Neural cell (in vitro differentiated cells): ENCODE measurements around the gene APOOL. TPM values are rescaled to one million over a fixed set of nuclear protein-coding genes. Genes with fewer than 3 reads are reported as not detected.

Experiments used
- H2AFZ ChIP-seq: fragments of 200-600, 300-800 bp; sonication (generic), shearing (Covaris generic); 2 replicates; pipeline ENCODE4 v1.6.0; 2014; ENCODE audit warnings: low read depth, mild to moderate bottlenecking, antibody characterized with exemption, low read length, moderate library complexity
- H3F3A ChIP-seq: fragments of 200-600 bp; shearing (Covaris generic); 2 replicates; pipeline ENCODE4 v1.6.1; 2016; ENCODE audit warnings: mild to moderate bottlenecking, moderate library complexity, mixed read lengths, antibody characterized with exemption, low read length; ENCODE audit not compliant: insufficient read depth, poor library complexity, severe bottlenecking
- H3K27ac ChIP-seq: fragments of 200-600, 300-800 bp; sonication (generic), shearing (Covaris generic); 2 replicates; pipeline ENCODE4 v1.5.1; 2014; ENCODE audit warnings: mild to moderate bottlenecking, low read length, moderate library complexity
- H3K27me3 ChIP-seq: fragments of 300-800, 200-600 bp; sonication (generic), shearing (Covaris generic); 2 replicates; pipeline ENCODE4 v1.6.0; 2014; ENCODE audit warnings: mild to moderate bottlenecking, low read depth, low read length, moderate library complexity; ENCODE audit not compliant: insufficient read depth
- H3K36me3 ChIP-seq: fragments of 300-800, 200-600 bp; sonication (generic), shearing (Covaris generic); 2 replicates; pipeline ENCODE4 v1.5.1; 2014; ENCODE audit warnings: mild to moderate bottlenecking, antibody characterized with exemption, low read length, moderate library complexity; ENCODE audit not compliant: insufficient read depth
- H3K4me2 ChIP-seq: fragments of 300-800, 200-600 bp; sonication (generic), shearing (Covaris generic); 2 replicates; pipeline ENCODE4 v1.6.0; 2014; ENCODE audit warnings: mild to moderate bottlenecking, low read length
- H3K4me3 ChIP-seq: fragments of 300-800, 200-600 bp; sonication (generic), shearing (Covaris generic); 2 replicates; pipeline ENCODE4 v1.5.1; 2014; ENCODE audit warnings: mild to moderate bottlenecking, low read length, moderate library complexity
- H3K79me2 ChIP-seq: fragments of 200-600 bp; shearing (Covaris generic); replicated peaks from 2 replicates; pipeline ENCODE4 v1.6.0; 2014; ENCODE audit warnings: mild to moderate bottlenecking, low read length, moderate library complexity; ENCODE audit not compliant: insufficient read depth
- H3K9ac ChIP-seq: fragments of 300-800, 200-600 bp; sonication (generic), shearing (Covaris generic); 2 replicates; pipeline ENCODE4 v1.6.1; 2016; ENCODE audit warnings: mild to moderate bottlenecking, low read length, mixed read lengths
- H3K9me2 ChIP-seq: fragments of 200-600 bp; shearing (Covaris generic); 2 replicates; pipeline ENCODE4 v1.6.1; 2016; ENCODE audit warnings: mild to moderate bottlenecking, low read length, mixed read lengths; ENCODE audit not compliant: insufficient read depth
- H3K9me3 ChIP-seq: fragments of 200-600, 300-800 bp; sonication (generic), shearing (Covaris generic); 2 replicates; pipeline ENCODE4 v1.6.1; 2016; ENCODE audit warnings: mild to moderate bottlenecking, mixed run types, low read length, moderate library complexity, mixed read lengths
- H4K20me1 ChIP-seq: fragments of 200-600 bp; shearing (Covaris generic); 2 replicates; pipeline ENCODE4 v1.6.1; 2016; ENCODE audit warnings: mild to moderate bottlenecking, mixed run types; ENCODE audit not compliant: insufficient read depth
- EP300 ChIP-seq: fragments of 450-650 bp; conservative IDR thresholded peaks from 2 replicates; pipeline ENCODE4 v1.6.1; 2014; ENCODE audit warnings: antibody characterized with exemption, mild to moderate bottlenecking, moderate library complexity; ENCODE audit not compliant: poor library complexity, severe bottlenecking
- EZH2 ChIP-seq: fragments of 200-600, 300-800 bp; shearing (Covaris generic), sonication (generic); IDR thresholded peaks from 2 replicates; pipeline ENCODE4 v1.6.1; 2014; ENCODE audit warnings: antibody characterized with exemption, low read length, borderline replicate concordance, mild to moderate bottlenecking; ENCODE audit not compliant: insufficient read depth, poor library complexity, severe bottlenecking
- MXI1 ChIP-seq: fragments of 450-650 bp; conservative IDR thresholded peaks from 2 replicates; pipeline ENCODE4 v1.6.1; 2014; ENCODE audit warnings: antibody characterized with exemption, mild to moderate bottlenecking; ENCODE audit not compliant: poor library complexity, severe bottlenecking
- POLR2AphosphoS5 ChIP-seq: IDR thresholded peaks from 2 replicates; pipeline ENCODE4 v1.6.1; 2012
- RAD21 ChIP-seq: fragments of 450-650 bp; conservative IDR thresholded peaks from 2 replicates; pipeline ENCODE4 v1.6.1; 2014; ENCODE audit warnings: antibody characterized with exemption, mild to moderate bottlenecking, moderate library complexity
- SMC3 ChIP-seq: fragments of 450-650 bp; conservative IDR thresholded peaks from 2 replicates; pipeline ENCODE4 v1.6.1; 2014; ENCODE audit warnings: antibody characterized with exemption, mild to moderate bottlenecking, moderate library complexity; ENCODE audit not compliant: poor library complexity
- TAF1 ChIP-seq: IDR thresholded peaks from 2 replicates; pipeline ENCODE4 v1.6.1; 2012; ENCODE audit warnings: low read depth
- polyA plus RNA-seq: library from polyadenylated mRNA; depleted of rRNA; stranded (reverse); fragments of >200 nt; gene quantifications from 2 replicates; pipeline ENCODE4 v1.2.3, GENCODE V29; 2014
- TF ChIP-seq, protein P1 (sequence below): IDR thresholded peaks from 2 replicates; pipeline ENCODE4 v1.6.1; 2012; ENCODE audit warnings: borderline replicate concordance
- TF ChIP-seq, protein P2 (sequence below): fragments of 450-650 bp; IDR thresholded peaks from 2 replicates; pipeline ENCODE4 v1.5.1; 2014; ENCODE audit warnings: antibody characterized with exemption, mild to moderate bottlenecking, moderate library complexity; ENCODE audit not compliant: poor library complexity, severe bottlenecking

APOOL gene
- polyA plus RNA-seq, 1 donor from 2014 or later = 3.6 TPM

DNA sequence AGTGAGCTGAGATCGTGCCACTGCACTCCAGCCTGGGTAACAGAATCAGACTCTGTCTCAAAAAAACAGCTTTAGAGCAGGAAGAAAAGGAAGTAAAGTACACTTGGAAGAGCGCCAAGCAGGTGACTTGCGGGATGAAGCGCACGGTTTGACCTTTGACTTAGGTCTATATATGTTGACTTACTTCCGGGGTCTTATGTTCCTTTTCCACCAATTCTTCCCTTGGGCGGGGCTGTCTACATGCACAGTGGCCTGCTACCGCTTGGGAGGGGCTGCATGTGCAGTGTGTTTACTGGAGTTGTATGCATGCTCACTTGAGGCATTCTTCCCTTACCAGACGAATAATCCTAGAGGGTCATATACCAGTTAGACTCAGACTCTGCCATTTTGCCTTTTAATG, 108.6 kb downstream of the APOOL start:
- Histone ChIP-seq H3K9me3 (no peaks in the 10 kb centered on the region), H3K27me3 (no peaks in the 10 kb centered on the region), H2AFZ (no peak overlapping the region), H3K4me2 (no peak overlapping the region), H3K9me2 (no peaks in the 10 kb centered on the region), H3K79me2 (no peaks in the 10 kb centered on the region), H3K9ac (no peak overlapping the region), H3K36me3 (no peaks in the 10 kb centered on the region), H3K4me3 (no peak overlapping the region), H4K20me1 (no peaks in the 10 kb centered on the region), H3K27ac (no peak overlapping the region), H3F3A (no peaks in the 10 kb centered on the region)
- TF ChIP-seq TAF1 (no peak), MXI1 (no peak), EP300 (no peak), RAD21 (no peak), POLR2AphosphoS5 (no peak), EZH2 (no peak), SMC3 (no peak)
- TF ChIP-seq, protein P1, sequence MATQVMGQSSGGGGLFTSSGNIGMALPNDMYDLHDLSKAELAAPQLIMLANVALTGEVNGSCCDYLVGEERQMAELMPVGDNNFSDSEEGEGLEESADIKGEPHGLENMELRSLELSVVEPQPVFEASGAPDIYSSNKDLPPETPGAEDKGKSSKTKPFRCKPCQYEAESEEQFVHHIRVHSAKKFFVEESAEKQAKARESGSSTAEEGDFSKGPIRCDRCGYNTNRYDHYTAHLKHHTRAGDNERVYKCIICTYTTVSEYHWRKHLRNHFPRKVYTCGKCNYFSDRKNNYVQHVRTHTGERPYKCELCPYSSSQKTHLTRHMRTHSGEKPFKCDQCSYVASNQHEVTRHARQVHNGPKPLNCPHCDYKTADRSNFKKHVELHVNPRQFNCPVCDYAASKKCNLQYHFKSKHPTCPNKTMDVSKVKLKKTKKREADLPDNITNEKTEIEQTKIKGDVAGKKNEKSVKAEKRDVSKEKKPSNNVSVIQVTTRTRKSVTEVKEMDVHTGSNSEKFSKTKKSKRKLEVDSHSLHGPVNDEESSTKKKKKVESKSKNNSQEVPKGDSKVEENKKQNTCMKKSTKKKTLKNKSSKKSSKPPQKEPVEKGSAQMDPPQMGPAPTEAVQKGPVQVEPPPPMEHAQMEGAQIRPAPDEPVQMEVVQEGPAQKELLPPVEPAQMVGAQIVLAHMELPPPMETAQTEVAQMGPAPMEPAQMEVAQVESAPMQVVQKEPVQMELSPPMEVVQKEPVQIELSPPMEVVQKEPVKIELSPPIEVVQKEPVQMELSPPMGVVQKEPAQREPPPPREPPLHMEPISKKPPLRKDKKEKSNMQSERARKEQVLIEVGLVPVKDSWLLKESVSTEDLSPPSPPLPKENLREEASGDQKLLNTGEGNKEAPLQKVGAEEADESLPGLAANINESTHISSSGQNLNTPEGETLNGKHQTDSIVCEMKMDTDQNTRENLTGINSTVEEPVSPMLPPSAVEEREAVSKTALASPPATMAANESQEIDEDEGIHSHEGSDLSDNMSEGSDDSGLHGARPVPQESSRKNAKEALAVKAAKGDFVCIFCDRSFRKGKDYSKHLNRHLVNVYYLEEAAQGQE = no peak
- TF ChIP-seq, protein P2, sequence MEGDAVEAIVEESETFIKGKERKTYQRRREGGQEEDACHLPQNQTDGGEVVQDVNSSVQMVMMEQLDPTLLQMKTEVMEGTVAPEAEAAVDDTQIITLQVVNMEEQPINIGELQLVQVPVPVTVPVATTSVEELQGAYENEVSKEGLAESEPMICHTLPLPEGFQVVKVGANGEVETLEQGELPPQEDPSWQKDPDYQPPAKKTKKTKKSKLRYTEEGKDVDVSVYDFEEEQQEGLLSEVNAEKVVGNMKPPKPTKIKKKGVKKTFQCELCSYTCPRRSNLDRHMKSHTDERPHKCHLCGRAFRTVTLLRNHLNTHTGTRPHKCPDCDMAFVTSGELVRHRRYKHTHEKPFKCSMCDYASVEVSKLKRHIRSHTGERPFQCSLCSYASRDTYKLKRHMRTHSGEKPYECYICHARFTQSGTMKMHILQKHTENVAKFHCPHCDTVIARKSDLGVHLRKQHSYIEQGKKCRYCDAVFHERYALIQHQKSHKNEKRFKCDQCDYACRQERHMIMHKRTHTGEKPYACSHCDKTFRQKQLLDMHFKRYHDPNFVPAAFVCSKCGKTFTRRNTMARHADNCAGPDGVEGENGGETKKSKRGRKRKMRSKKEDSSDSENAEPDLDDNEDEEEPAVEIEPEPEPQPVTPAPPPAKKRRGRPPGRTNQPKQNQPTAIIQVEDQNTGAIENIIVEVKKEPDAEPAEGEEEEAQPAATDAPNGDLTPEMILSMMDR = no peak

DNA sequence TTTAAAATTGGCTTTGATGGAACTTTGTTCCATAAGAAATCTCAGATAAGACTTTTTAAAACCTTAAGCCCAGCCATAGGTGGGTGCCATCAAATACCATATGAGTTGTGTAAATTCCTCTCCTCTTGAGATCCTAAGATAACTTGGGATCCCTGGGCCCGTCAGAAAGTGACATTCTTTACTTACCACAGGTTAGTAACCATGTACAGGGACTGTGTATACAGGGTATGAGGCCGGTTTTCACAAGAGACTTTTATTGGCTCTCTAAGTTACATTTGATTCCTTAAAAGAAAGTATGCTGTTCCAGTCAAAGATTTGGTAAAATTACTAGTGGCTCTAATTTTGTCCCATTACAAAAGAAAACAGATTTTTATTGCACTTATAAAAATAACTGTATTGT, 110.1 kb downstream of the APOOL start:
- H4K20me1 ChIP-seq = no peaks in the 10 kb centered on the region
- no peak overlapping the region for H3K9ac ChIP-seq
- no peak overlapping the region for H3K4me3 ChIP-seq
- no peaks in the 10 kb centered on the region for H3K27me3 ChIP-seq
- TF ChIP-seq, protein P2 = no peak
- no peak for TF ChIP-seq MXI1
- TF ChIP-seq SMC3 = no peak
- no peak for TF ChIP-seq TAF1
- TF ChIP-seq EZH2 = no peak
- TF ChIP-seq POLR2AphosphoS5 = no peak
- no peak for TF ChIP-seq RAD21
- TF ChIP-seq, protein P1 = no peak
- TF ChIP-seq EP300 = no peak
- no peaks in the 10 kb centered on the region for H3K9me2 ChIP-seq
- no peaks in the 10 kb centered on the region for H3K9me3 ChIP-seq
- no peak overlapping the region for H2AFZ ChIP-seq
- no peak overlapping the region for H3K27ac ChIP-seq
- H3K4me2 ChIP-seq = no peak overlapping the region
- H3K79me2 ChIP-seq = no peaks in the 10 kb centered on the region
- no peaks in the 10 kb centered on the region for H3F3A ChIP-seq
- no peaks in the 10 kb centered on the region for H3K36me3 ChIP-seq
